ENCODE measurements around the gene NAXD.
"Not testable (repeated sequence)": the region's sequence is repeated elsewhere in the genome, so short reads cannot be mapped to it uniquely, and the experiment has no call there.

The NAXD gene

GRCh38 chr13:110646442-110647364 is 31.4 kb downstream of the NAXD start:
- no peak for DNase-seq

GRCh38 chr13:110647365-110647737 is 32.0 kb downstream of the NAXD start:
- DNase-seq: no peak

GRCh38 chr13:110648146-110648819 is 32.9 kb downstream of the NAXD start:
- no peak for DNase-seq

GRCh38 chr13:110648848-110649421 is 33.6 kb downstream of the NAXD start:
- DNase-seq: no peak

GRCh38 chr13:110649551-110649950 is 34.2 kb downstream of the NAXD start:
- no peak for DNase-seq

GRCh38 chr13:110650436-110650835 is 35.1 kb downstream of the NAXD start:
- DNase-seq: no peak

GRCh38 chr13:110651271-110651670 is 35.9 kb downstream of the NAXD start:
- no peak for DNase-seq

GRCh38 chr13:110651726-110652230 is 36.4 kb downstream of the NAXD start:
- DNase-seq: no peak

GRCh38 chr13:110652231-110652730 is 36.9 kb downstream of the NAXD start:
- no peak for DNase-seq

GRCh38 chr13:110652764-110653163 is 37.4 kb downstream of the NAXD start:
- no peak for DNase-seq

GRCh38 chr13:110653271-110653670 is 37.9 kb downstream of the NAXD start:
- no peak for DNase-seq

- no peak for DNase-seq
These were observed 38.5 kb downstream of the NAXD start for GRCh38 chr13:110653851-110654250.

GRCh38 chr13:110657196-110657595 is 41.9 kb downstream of the NAXD start:
- DNase-seq: no peak

- DNase-seq: not testable (repeated sequence)
These were observed 43.0 kb downstream of the NAXD start for GRCh38 chr13:110658218-110658911.

- DNase-seq: no peak
These were observed 45.9 kb downstream of the NAXD start for GRCh38 chr13:110661256-110661655.

- no peak for DNase-seq
These were observed 46.7 kb downstream of the NAXD start for GRCh38 chr13:110662091-110662490.

GRCh38 chr13:110662777-110663443 is 47.6 kb downstream of the NAXD start:
- no peak for DNase-seq

- DNase-seq: no peak
These were observed 48.1 kb downstream of the NAXD start for GRCh38 chr13:110663491-110663890.

- no peak for DNase-seq
These were observed 48.7 kb downstream of the NAXD start for GRCh38 chr13:110664041-110664440.

- DNase-seq: no peak
These were observed 49.3 kb downstream of the NAXD start for GRCh38 chr13:110664673-110665072.

GRCh38 chr13:110665491-110666254 is 50.3 kb downstream of the NAXD start:
- DNase-seq: no peak

- DNase-seq: no peak
These were observed 50.8 kb downstream of the NAXD start for GRCh38 chr13:110666255-110666533.

Data from stimulated activated CD8-positive, alpha-beta memory T cell treated with anti-CD3 and anti-CD28 coated beads, Interleukin-4, amount 100 ng/mL, for 48 hours (primary cell).